GM12801 (cell line): ENCODE measurements around the gene RIMS1.

Source experiments
- CTCF ChIP-seq: IDR thresholded peaks from one replicate; pipeline ENCODE4 v1.5.1; 2011; ENCODE audit warnings: control low read depth; ENCODE audit not compliant: insufficient read length; ENCODE audit errors: extremely low read depth

Gene RIMS1

DNA sequence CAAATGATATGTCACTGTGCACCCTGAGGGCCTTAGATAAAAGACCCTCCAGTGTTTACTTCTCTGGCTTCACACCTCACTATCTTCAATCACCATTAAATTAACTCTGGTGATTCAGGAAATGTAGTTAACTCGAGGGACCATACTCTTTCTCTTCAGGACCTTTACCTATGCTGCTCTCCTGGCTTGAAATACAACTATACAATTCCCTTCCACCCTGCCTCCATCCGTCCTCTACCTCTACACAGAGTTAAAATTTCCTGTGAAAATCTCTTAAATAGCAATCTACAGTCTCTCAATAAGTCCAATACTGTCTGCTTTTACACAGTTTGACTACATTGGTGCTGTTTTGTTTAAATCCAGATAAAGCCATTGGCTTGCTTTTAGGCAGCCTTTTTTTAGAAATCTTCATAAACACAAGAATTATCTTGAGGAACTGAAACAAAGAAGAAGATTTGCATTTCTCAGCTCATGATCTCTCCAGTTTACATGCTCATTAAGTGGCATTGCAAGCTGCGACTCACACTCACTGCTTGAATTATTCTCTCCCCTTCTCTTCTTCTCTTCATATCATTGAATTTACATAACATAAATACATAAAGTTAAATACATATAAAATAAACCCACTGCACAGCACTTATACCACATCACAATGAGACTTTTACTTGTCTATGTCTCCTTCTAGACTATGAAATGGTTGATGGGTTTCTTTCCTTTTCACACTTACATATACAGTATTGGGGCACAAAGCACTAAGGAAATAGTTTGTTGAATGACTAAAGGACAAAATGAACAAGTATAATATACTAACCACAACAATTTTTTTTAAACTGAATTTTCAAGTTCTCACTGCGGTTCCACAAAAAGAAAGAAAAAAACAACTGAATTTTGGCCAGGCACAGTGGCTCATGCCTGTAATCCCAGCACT lies 496.5 kb downstream of the RIMS1 start:
- TF ChIP-seq CTCF: no peak

GRCh38 chr6:72386324-72386723 lies 500.0 kb downstream of the RIMS1 start:
- TF ChIP-seq CTCF: no peak

- no peak for TF ChIP-seq CTCF
Observed at GRCh38 chr6:72389698-72390097, 503.3 kb downstream of the RIMS1 start.

DNA sequence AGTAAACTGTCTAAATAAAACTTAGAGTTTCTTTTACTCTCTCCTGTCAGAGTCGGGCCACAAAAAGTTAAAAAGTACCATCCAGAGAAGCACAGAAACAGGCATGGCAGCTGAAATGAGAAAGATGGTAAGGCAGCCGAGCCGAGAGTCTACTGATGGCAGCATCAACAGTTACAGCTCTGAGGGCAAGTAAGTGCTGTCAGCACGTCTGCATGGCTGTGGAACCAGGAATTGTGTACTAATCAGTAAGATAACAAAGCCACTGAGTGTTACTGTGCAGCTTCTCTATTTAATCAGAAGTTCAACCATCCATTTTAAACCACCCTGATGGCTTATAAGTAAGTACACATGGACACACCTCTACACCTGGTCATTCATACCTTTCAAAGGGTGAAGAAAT lies 504.2 kb downstream of the RIMS1 start:
- TF ChIP-seq CTCF: no peak

- no peak for TF ChIP-seq CTCF
Observed at GRCh38 chr6:72401865-72402264, 515.5 kb downstream of the RIMS1 start.

DNA sequence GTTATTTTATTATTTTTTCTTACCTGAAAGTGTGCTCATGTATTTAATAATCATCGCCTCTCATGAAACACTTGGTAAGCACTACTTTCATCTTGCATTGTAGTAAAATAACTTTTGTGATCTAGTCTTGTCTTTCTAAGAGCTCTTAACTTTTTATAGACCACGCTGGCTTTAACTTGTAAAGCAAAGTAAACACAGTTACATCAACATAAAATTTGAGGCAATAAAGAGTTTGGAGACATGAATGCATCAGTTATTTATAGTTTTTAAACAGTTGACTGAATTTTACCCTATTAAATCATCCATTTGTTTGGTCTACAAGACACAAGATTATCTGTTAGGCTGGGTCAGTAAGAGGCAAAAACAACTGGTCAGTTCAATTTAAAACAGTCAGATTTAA lies 517.1 kb downstream of the RIMS1 start:
- TF ChIP-seq CTCF: no peak

- no peak for TF ChIP-seq CTCF
Observed at GRCh38 chr6:72406517-72406916, 520.2 kb downstream of the RIMS1 start.
